Right lung (tissue), 10 donors: ENCODE data around the gene LYPD1. TPM values are rescaled to one million over a fixed set of nuclear protein-coding genes. Genes with fewer than 3 reads are reported as not detected.
"Not testable (repeated sequence)": the region's sequence is repeated elsewhere in the genome, so short reads cannot be mapped to it uniquely, and the experiment has no call there.

Source experiments
- DNase-seq, 2 donors: peaks; one replicate each; pipeline ENCODE4 v3.0.0-alpha.2; 2013
- long read RNA-seq, 8 donors: transcript quantifications; one replicate each; lab custom pipeline, GENCODE V29; 2026
- polyA plus RNA-seq, 5 donors: library from polyadenylated mRNA; unstranded; fragments of 120-200 nt; gene quantifications; one replicate each; pipeline versions ENCODE4 v1.2.1 to v1.2.3, GENCODE V29; 2013; ENCODE audit warnings: inconsistent platforms in 1 of 5, low replicate concordance in 1 of 5; ENCODE audit not compliant: insufficient read length in 5 of 5, insufficient read depth in 1 of 5

The LYPD1 gene
- polyA plus RNA-seq, result 1 to 10 TPM in 3 of 5 donors, under 1 TPM in 2; 0.32 to 1.5 (median 1.1) TPM
- long read RNA-seq, donor 1, partial matches to known transcripts, result 0 of 1 reads
- long read RNA-seq, donor 1, other reads (novel, unspliced or antisense), result 0 of 1 reads
- long read RNA-seq, donor 2, partial matches to known transcripts, result 0 of 1 reads
- long read RNA-seq, donor 2, other reads (novel, unspliced or antisense), result 0 of 1 reads
- long read RNA-seq, donor 3, partial matches to known transcripts, result 0 of 1 reads
- long read RNA-seq, donor 3, other reads (novel, unspliced or antisense), result 0 of 1 reads
- long read RNA-seq, donor 4, result 0 reads
- long read RNA-seq, donor 5, partial matches to known transcripts, result 5 of 8 reads
- long read RNA-seq, donor 5, other reads (novel, unspliced or antisense), result 0 of 8 reads
- long read RNA-seq, donor 6, partial matches to known transcripts, result 0 of 1 reads
- long read RNA-seq, donor 6, other reads (novel, unspliced or antisense), result 0 of 1 reads
- long read RNA-seq, donor 7, partial matches to known transcripts, result 0 of 1 reads
- long read RNA-seq, donor 7, other reads (novel, unspliced or antisense), result 0 of 1 reads
- long read RNA-seq, donor 8, result 0 reads

- no peak for DNase-seq
These were observed at the start of gene LYPD1 for GRCh38 chr2:132669908-132670495. TSS of gene LYPD1 (minus strand) at chr2:132670205. CDS start at chr2:132669932, 273 bp downstream.

GRCh38 chr2:132719480-132719879 lies 49.5 kb upstream of the LYPD1 start:
- DNase-seq, result no peak

- no peak for DNase-seq
These were observed 46.9 kb upstream of the LYPD1 start for GRCh38 chr2:132716954-132717353.

- DNase-seq, result no peak
These were observed 45.7 kb upstream of the LYPD1 start for GRCh38 chr2:132715386-132716351.

- DNase-seq, result no peak
These were observed 33.4 kb upstream of the LYPD1 start for GRCh38 chr2:132703396-132703795.

- DNase-seq, result no peak
These were observed 31.8 kb upstream of the LYPD1 start for GRCh38 chr2:132701810-132702209.

- not testable (repeated sequence) for DNase-seq
These were observed 29.8 kb upstream of the LYPD1 start for GRCh38 chr2:132699802-132700201.

GRCh38 chr2:132698347-132698746 lies 28.3 kb upstream of the LYPD1 start:
- not testable (repeated sequence) for DNase-seq

- DNase-seq, result no peak
These were observed 27.7 kb upstream of the LYPD1 start for GRCh38 chr2:132697556-132698205.

- DNase-seq, result no peak
These were observed 22.8 kb upstream of the LYPD1 start for GRCh38 chr2:132692816-132693215.

- no peak for DNase-seq
These were observed 21.6 kb upstream of the LYPD1 start for GRCh38 chr2:132691556-132691955.

- no peak for DNase-seq
These were observed 20.8 kb upstream of the LYPD1 start for GRCh38 chr2:132690664-132691303.

GRCh38 chr2:132681766-132682165 lies 11.8 kb upstream of the LYPD1 start:
- no peak for DNase-seq

GRCh38 chr2:132680544-132680943 lies 10.5 kb upstream of the LYPD1 start:
- DNase-seq, result no peak

- no peak for DNase-seq
These were observed 8.5 kb upstream of the LYPD1 start for GRCh38 chr2:132678483-132678882.

GRCh38 chr2:132677661-132678060 lies 7.7 kb upstream of the LYPD1 start:
- DNase-seq, result no peak

GRCh38 chr2:132676999-132677398 lies 7.0 kb upstream of the LYPD1 start:
- DNase-seq, result no peak

- DNase-seq, result no peak
These were observed 1.3 kb upstream of the LYPD1 start for GRCh38 chr2:132671151-132671835.

GRCh38 chr2:132670496-132671150 lies 618 bp upstream of the LYPD1 start:
- DNase-seq, result no peak
